ENCODE data around the gene EVI5.
A peak's percentile ranks its signal among the peaks of the same experiment; 100 is the strongest.
"Not testable (repeated sequence)": the region's sequence is repeated elsewhere in the genome, so short reads cannot be mapped to it uniquely, and the experiment has no call there.

The EVI5 gene

DNA sequence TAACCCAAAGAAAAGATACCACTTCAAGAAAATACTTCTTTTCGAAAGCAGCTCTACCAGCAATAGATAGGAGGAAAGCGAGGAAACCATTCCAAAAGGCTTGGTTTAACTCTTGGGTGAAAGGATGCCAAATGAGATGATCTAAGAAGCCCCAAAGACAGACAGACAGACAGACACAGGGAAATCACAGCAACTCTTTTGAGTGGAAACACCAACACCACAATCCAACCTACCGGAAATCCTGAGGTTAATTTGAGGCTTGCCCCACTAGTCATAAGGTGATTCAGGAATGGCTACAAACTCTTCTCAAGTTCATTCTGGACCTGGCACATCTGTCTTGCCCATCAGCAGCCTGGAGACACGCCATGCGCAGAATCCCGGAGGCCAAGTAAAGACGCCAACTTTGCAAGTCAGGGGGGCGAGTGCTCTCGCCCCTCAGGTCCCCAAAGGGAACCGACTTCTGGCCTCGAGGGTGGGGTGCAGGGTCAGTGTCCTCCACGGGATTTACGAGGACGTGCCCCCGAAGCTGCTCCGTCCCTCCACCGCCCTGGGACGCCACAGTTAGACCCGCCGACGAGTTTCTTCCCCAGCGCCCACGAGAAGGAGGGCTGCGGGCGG lies 778 bp downstream of the EVI5 start:
- H3K4me1 ChIP-seq (ENCODE audit: insufficient read depth, low read length) = peaks cover 4% of the 10 kb centered on the region
- no peaks in the 10 kb centered on the region for H3K27me3 ChIP-seq (ENCODE audit: insufficient read depth, low read length)
- H3K9me3 ChIP-seq (ENCODE audit: low read length) = no peaks in the 10 kb centered on the region
- peak overlapping the region; percentile 60 for H3K4me3 ChIP-seq (ENCODE audit: low read length)
- no peaks in the 10 kb centered on the region for H3K36me3 ChIP-seq (ENCODE audit: insufficient read depth, low read length)
- peak overlapping the region; percentile 76 for H2AFZ ChIP-seq (ENCODE audit: low read depth, low read length)

DNA sequence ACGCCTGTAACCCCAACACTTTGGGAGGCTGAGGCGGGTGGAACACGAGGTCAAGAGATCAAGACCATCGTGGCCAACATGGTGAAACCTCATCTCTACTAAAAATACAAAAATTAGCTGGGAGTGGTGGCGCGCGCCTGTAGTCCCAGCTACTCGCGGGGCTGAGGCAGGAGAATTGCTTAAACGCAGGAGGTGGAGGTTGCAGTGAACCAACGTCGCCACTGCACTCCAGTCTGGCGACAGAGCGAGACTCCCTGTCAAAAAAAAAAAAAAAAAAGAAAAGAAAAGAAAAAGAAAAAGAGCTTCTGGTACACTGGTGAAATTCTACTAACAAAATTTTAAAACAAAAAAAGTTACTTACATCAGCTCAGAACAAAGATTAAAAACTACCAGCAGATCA lies 1.4 kb downstream of the EVI5 start:
- H3K9me3 ChIP-seq (ENCODE audit: low read length); H3K27me3 ChIP-seq (ENCODE audit: insufficient read depth, low read length): not testable (repeated sequence)

DNA sequence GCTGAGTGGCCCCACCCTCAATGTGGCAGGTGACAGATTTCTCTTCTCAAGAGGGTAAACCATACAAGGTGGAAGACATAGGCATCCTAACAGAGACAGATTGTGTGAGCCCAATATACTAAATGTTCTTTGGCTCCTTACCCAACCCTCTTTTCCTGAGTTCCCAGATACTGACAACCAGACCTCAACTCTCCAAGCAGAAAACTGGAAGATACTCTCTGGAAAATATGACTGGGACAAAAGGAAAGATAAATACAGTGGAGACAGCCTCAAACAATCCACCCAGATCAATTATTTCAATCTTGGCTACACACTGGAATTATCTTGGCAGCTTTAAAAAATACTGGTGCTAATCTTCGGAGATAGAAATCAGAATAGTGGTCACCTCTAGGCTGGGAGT lies 6.5 kb downstream of the EVI5 start:
- Histone ChIP-seq H3K9me3 (ENCODE audit: low read length) (peaks cover 1% of the 10 kb centered on the region), H3K4me1 (ENCODE audit: insufficient read depth, low read length) (no peaks in the 10 kb centered on the region), H3K4me3 (ENCODE audit: low read length) (no peak overlapping the region), H2AFZ (ENCODE audit: low read depth, low read length) (no peak overlapping the region), H3K36me3 (ENCODE audit: insufficient read depth, low read length) (no peaks in the 10 kb centered on the region), H3K27me3 (ENCODE audit: insufficient read depth, low read length) (no peaks in the 10 kb centered on the region)

More for the DNA sequence above, 1.4 kb downstream of the EVI5 start:
- not testable (repeated sequence) for H3K36me3 ChIP-seq (ENCODE audit: insufficient read depth, low read length); H2AFZ ChIP-seq (ENCODE audit: low read depth, low read length); H3K4me1 ChIP-seq (ENCODE audit: insufficient read depth, low read length)
- H3K4me3 ChIP-seq (ENCODE audit: low read length) = peak overlapping the region; percentile 60

DNA sequence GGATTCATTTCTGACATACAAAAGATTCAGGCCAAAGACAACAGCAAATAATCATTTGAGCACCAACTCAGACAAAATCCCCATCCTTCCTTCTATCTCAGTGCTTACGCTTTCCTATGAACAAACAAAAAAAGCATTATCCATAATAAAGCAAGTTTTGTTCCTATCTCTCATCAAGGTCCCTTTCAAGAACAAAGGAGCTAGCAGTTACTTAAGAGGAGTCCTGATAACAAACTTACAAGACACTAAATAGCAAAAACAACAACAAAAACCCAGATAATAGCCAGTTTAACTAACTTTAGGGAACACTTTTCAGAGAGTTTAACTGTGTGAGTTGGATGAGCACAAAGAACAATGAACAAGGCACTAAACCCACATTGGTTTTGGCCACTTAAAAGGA lies 10.5 kb downstream of the EVI5 start:
- H3K9me3 ChIP-seq (ENCODE audit: low read length) = peaks cover 3% of the 10 kb centered on the region
- no peaks in the 10 kb centered on the region for H3K27me3 ChIP-seq (ENCODE audit: insufficient read depth, low read length)

DNA sequence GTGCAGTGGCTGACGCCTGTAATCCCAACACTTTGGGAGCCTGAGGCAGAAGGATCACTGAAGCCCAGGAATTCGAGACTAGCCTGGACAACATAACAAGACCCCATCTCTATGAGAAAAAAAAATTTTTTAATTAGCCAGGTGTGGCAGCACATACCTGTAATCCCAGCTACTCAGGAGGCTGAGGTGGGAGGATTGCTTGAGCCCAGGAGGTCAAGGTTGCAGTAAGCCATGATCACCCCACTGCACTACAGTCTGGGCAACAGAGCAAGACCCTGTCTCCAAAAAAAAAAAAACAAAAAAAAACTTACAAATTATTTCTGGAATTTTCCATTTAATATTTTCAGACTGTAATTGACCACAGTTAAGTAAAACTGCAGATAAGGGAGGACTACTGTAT lies 11.2 kb downstream of the EVI5 start:
- H3K4me3 ChIP-seq (ENCODE audit: low read length); H3K9me3 ChIP-seq (ENCODE audit: low read length); H3K36me3 ChIP-seq (ENCODE audit: insufficient read depth, low read length); H2AFZ ChIP-seq (ENCODE audit: low read depth, low read length); H3K4me1 ChIP-seq (ENCODE audit: insufficient read depth, low read length); H3K27me3 ChIP-seq (ENCODE audit: insufficient read depth, low read length): not testable (repeated sequence)

More for the DNA sequence above, 10.5 kb downstream of the EVI5 start:
- Histone ChIP-seq H3K4me3 (ENCODE audit: low read length) (no peak overlapping the region), H3K4me1 (ENCODE audit: insufficient read depth, low read length) (no peaks in the 10 kb centered on the region), H2AFZ (ENCODE audit: low read depth, low read length) (no peak overlapping the region), H3K36me3 (ENCODE audit: insufficient read depth, low read length) (no peaks in the 10 kb centered on the region)

DNA sequence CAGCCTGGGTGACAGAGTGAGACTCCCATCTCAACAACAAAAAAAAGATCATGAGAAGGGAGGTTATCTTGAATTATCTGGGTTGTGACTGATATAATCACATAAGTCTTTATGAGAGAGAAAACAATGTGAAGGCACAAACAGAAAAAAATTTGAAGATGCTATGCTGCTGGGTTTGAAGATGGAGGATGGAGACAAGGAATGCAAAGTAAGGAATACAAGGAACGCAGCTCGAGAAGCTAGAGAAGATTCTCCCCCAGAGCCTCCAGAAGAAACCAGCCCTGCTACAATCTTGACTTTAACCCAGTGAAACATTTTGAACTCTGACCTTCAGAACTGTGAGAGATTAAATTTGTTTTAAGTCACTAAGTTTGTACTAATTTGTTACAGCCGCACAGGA lies 15.1 kb downstream of the EVI5 start:
- H3K36me3 ChIP-seq (ENCODE audit: insufficient read depth, low read length) = no peaks in the 10 kb centered on the region
- no peaks in the 10 kb centered on the region for H3K4me1 ChIP-seq (ENCODE audit: insufficient read depth, low read length)
- H3K4me3 ChIP-seq (ENCODE audit: low read length) = no peak overlapping the region
- H2AFZ ChIP-seq (ENCODE audit: low read depth, low read length) = no peak overlapping the region
- H3K9me3 ChIP-seq (ENCODE audit: low read length) = peaks cover 5% of the 10 kb centered on the region
- H3K27me3 ChIP-seq (ENCODE audit: insufficient read depth, low read length) = no peaks in the 10 kb centered on the region

DNA sequence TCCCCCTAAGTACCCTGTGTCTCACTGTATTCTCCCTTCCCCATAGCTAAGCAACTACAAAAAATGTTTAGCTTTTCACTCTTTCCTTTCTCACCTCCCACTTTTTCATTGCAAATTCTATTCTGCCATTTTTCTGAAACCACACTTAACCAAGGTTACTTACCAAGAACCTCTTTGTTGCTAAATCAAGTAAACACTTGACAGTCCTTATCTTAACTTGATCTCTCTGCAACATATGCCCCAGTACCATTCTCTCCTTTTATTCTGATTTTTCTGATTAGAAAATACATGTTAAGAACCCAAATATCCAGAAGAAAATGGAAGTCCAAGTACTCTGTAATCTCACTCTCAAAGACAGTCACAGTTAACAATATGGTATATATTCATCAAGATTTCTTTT lies 16.0 kb downstream of the EVI5 start:
- no peaks in the 10 kb centered on the region for H3K27me3 ChIP-seq (ENCODE audit: insufficient read depth, low read length)

DNA sequence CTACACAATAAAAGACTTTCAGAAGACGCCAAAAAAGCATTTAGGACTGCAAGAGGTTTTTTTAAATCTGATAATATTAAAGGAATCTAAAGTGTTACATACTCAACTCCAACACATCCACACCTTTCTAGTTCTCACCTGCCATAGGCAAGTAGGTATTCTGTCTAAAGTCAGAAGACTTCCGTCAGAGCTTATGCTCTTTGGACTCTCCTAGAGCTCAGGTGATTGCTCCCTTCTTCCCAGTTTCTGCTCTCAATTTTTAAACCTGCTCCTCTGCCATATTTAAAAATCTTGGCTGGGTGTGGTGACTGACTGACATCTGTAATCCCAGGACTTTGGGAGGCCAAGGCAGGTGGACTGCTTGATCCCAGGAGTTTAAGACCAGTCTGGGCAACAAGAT lies 16.6 kb downstream of the EVI5 start:
- H2AFZ ChIP-seq (ENCODE audit: low read depth, low read length) = no peak overlapping the region
- H3K27me3 ChIP-seq (ENCODE audit: insufficient read depth, low read length) = no peaks in the 10 kb centered on the region
- H3K36me3 ChIP-seq (ENCODE audit: insufficient read depth, low read length) = no peaks in the 10 kb centered on the region
- H3K4me1 ChIP-seq (ENCODE audit: insufficient read depth, low read length) = no peaks in the 10 kb centered on the region
- H3K4me3 ChIP-seq (ENCODE audit: low read length) = no peak overlapping the region
- H3K9me3 ChIP-seq (ENCODE audit: low read length) = peaks cover 4% of the 10 kb centered on the region

More for the DNA sequence above, 16.0 kb downstream of the EVI5 start:
- no peak overlapping the region for H2AFZ ChIP-seq (ENCODE audit: low read depth, low read length)
- no peak overlapping the region for H3K4me3 ChIP-seq (ENCODE audit: low read length)
- no peaks in the 10 kb centered on the region for H3K36me3 ChIP-seq (ENCODE audit: insufficient read depth, low read length)
- H3K4me1 ChIP-seq (ENCODE audit: insufficient read depth, low read length) = no peaks in the 10 kb centered on the region
- peaks cover 5% of the 10 kb centered on the region for H3K9me3 ChIP-seq (ENCODE audit: low read length)

DNA sequence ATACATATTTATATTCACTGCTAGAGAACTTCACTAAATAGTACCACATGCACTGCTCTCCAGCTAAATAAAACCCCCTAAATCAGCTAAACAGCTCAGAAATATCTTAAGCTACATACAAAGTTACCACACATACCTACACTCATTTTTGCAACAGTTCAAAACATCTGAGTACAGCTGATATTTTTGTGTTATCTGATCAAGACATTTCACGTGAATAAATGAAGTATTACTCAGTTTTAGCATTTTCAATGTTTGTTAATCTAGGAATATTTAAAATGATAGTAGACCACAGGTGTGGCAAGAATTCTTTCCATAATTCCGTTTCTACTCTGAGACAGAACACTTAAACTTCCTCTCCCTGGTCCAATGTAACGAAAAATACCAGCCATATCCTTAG lies 20.8 kb downstream of the EVI5 start:
- Histone ChIP-seq H3K4me1 (ENCODE audit: insufficient read depth, low read length) (no peaks in the 10 kb centered on the region), H3K9me3 (ENCODE audit: low read length) (peaks cover 4% of the 10 kb centered on the region), H3K36me3 (ENCODE audit: insufficient read depth, low read length) (no peaks in the 10 kb centered on the region), H2AFZ (ENCODE audit: low read depth, low read length) (no peak overlapping the region), H3K4me3 (ENCODE audit: low read length) (no peak overlapping the region), H3K27me3 (ENCODE audit: insufficient read depth, low read length) (no peaks in the 10 kb centered on the region)

DNA sequence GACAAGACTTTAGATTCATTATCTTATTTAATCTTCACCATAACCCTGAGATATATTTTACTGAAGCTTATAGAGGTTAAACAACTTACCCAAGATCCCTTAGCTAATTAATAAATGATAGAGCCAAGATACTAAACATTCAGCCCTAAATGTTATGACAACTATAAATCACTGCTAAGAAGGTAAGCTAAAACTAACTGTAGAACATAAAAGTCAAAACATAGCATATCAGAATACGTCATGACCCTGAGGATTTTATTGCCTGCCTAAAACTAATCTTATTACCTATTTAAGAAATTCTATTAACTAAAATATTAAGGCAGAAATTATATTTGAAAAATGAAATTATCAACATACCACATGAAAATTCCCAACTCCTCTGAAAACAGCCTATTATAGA lies 22.6 kb downstream of the EVI5 start:
- Histone ChIP-seq H3K36me3 (ENCODE audit: insufficient read depth, low read length) (no peaks in the 10 kb centered on the region), H3K9me3 (ENCODE audit: low read length) (peaks cover 1% of the 10 kb centered on the region), H3K4me3 (ENCODE audit: low read length) (no peak overlapping the region), H2AFZ (ENCODE audit: low read depth, low read length) (no peak overlapping the region), H3K27me3 (ENCODE audit: insufficient read depth, low read length) (no peaks in the 10 kb centered on the region), H3K4me1 (ENCODE audit: insufficient read depth, low read length) (no peaks in the 10 kb centered on the region)

DNA sequence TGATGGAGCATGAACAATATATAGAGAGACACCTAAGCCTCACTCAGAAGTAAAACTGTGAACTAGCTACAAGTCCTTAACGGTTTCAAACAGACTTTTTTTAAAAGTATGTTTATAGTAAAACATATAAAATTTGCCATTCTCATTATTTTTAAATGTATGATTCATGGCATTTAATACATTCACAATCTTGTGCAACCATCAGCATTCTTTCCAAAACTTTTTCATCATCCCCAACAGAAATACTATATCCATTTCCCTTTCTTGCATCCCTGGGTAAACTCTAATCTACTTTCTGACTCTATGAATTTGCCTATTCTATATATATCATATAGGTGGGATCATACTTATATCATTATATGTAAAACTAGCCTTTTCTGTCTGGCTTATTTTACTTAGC lies 25.5 kb downstream of the EVI5 start:
- H3K9me3 ChIP-seq (ENCODE audit: low read length) = peaks cover 4% of the 10 kb centered on the region

DNA sequence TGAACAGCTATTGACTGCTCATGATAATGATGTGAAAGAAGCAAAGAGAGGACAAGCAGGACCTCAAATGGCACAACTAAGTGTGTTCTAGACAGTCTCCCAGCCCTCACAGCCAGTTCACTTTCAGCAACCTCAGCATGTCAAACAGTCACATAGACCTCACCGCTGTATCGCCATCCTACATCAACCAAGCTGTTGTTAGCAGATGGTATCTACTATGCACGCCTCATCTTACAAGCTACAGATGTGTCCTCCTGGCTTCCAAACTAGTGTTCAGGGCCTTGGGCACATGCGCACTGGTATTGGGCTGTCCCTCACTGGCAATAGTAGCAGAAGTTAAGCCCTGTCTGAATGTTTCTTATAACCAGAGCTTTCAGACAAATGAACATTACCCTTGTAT lies 28.4 kb downstream of the EVI5 start:
- no peaks in the 10 kb centered on the region for H3K27me3 ChIP-seq (ENCODE audit: insufficient read depth, low read length)
- no peak overlapping the region for H3K4me3 ChIP-seq (ENCODE audit: low read length)
- H3K4me1 ChIP-seq (ENCODE audit: insufficient read depth, low read length) = no peaks in the 10 kb centered on the region
- peaks cover 3% of the 10 kb centered on the region for H3K9me3 ChIP-seq (ENCODE audit: low read length)
- no peaks in the 10 kb centered on the region for H3K36me3 ChIP-seq (ENCODE audit: insufficient read depth, low read length)
- H2AFZ ChIP-seq (ENCODE audit: low read depth, low read length) = no peak overlapping the region

More for the DNA sequence above, 25.5 kb downstream of the EVI5 start:
- no peaks in the 10 kb centered on the region for H3K4me1 ChIP-seq (ENCODE audit: insufficient read depth, low read length)
- H3K4me3 ChIP-seq (ENCODE audit: low read length) = no peak overlapping the region
- H3K36me3 ChIP-seq (ENCODE audit: insufficient read depth, low read length) = no peaks in the 10 kb centered on the region
- no peaks in the 10 kb centered on the region for H3K27me3 ChIP-seq (ENCODE audit: insufficient read depth, low read length)
- H2AFZ ChIP-seq (ENCODE audit: low read depth, low read length) = no peak overlapping the region

DNA sequence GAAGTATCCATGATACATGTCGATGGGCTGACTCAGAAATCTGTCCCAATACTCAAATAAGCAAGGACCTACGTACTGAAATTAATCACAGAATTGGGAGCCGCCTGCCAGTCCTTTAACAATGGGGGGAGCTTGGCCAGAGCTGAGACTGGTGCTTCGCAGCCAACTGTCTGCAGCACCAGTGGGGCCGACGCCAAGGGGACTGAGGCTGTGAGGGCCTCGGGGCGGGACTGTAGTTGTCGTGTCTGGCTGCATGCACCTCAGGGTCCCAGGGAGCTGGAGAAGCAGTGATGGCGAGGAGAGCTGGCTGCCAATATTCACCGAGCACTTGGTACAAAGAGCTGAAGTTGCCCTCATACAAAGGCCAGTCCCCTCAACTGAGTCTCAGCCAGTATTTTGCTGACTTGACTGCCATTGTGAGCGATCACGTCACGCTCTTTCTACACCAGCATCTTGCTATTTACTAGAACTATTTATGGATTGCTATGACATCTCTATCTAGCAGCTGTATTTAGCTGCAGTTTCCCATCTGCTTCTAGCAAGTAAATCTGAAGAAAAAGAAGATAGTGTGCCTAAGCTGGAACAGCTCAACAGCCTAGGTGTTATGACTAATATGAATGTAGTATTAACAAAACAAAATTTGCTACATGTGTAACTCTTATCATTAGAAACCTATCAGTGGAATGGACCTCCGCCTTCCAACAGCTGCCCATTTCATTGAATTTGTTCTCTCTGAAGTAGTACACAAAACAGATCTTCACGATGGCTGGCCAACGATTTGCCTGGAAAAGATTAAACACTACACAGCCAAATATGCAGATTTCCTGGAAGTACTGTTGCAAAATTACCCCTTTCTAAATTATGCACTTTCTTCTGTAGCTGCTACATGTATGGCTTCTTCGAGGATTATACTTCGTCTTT lies 29.1 kb downstream of the EVI5 start:
- H3K4me3 ChIP-seq (ENCODE audit: low read length) = no peak overlapping the region
- H3K36me3 ChIP-seq (ENCODE audit: insufficient read depth, low read length) = no peaks in the 10 kb centered on the region
- H3K27me3 ChIP-seq (ENCODE audit: insufficient read depth, low read length) = no peaks in the 10 kb centered on the region
- no peaks in the 10 kb centered on the region for H3K4me1 ChIP-seq (ENCODE audit: insufficient read depth, low read length)
- H2AFZ ChIP-seq (ENCODE audit: low read depth, low read length) = no peak overlapping the region
- peaks cover 3% of the 10 kb centered on the region for H3K9me3 ChIP-seq (ENCODE audit: low read length)
